Neural cell (in vitro differentiated cells): ENCODE data around the gene DNAJC11. TPM values are rescaled to one million over a fixed set of nuclear protein-coding genes. Genes with fewer than 3 reads are reported as not detected.

Source experiments
- H2AFZ ChIP-seq: fragments of 200-600, 300-800 bp; sonication (generic), shearing (Covaris generic); 2 replicates; pipeline ENCODE4 v1.6.0; 2014; ENCODE audit warnings: low read depth, mild to moderate bottlenecking, antibody characterized with exemption, low read length, moderate library complexity
- H3F3A ChIP-seq: fragments of 200-600 bp; shearing (Covaris generic); 2 replicates; pipeline ENCODE4 v1.6.1; 2016; ENCODE audit warnings: mild to moderate bottlenecking, moderate library complexity, mixed read lengths, antibody characterized with exemption, low read length; ENCODE audit not compliant: insufficient read depth, poor library complexity, severe bottlenecking
- H3K27ac ChIP-seq: fragments of 200-600, 300-800 bp; sonication (generic), shearing (Covaris generic); 2 replicates; pipeline ENCODE4 v1.5.1; 2014; ENCODE audit warnings: mild to moderate bottlenecking, low read length, moderate library complexity
- H3K27me3 ChIP-seq: fragments of 300-800, 200-600 bp; sonication (generic), shearing (Covaris generic); 2 replicates; pipeline ENCODE4 v1.6.0; 2014; ENCODE audit warnings: mild to moderate bottlenecking, low read depth, low read length, moderate library complexity; ENCODE audit not compliant: insufficient read depth
- H3K36me3 ChIP-seq: fragments of 300-800, 200-600 bp; sonication (generic), shearing (Covaris generic); 2 replicates; pipeline ENCODE4 v1.5.1; 2014; ENCODE audit warnings: mild to moderate bottlenecking, antibody characterized with exemption, low read length, moderate library complexity; ENCODE audit not compliant: insufficient read depth
- H3K4me2 ChIP-seq: fragments of 300-800, 200-600 bp; sonication (generic), shearing (Covaris generic); 2 replicates; pipeline ENCODE4 v1.6.0; 2014; ENCODE audit warnings: mild to moderate bottlenecking, low read length
- H3K4me3 ChIP-seq: fragments of 300-800, 200-600 bp; sonication (generic), shearing (Covaris generic); 2 replicates; pipeline ENCODE4 v1.5.1; 2014; ENCODE audit warnings: mild to moderate bottlenecking, low read length, moderate library complexity
- H3K79me2 ChIP-seq: fragments of 200-600 bp; shearing (Covaris generic); replicated peaks from 2 replicates; pipeline ENCODE4 v1.6.0; 2014; ENCODE audit warnings: mild to moderate bottlenecking, low read length, moderate library complexity; ENCODE audit not compliant: insufficient read depth
- H3K9ac ChIP-seq: fragments of 300-800, 200-600 bp; sonication (generic), shearing (Covaris generic); 2 replicates; pipeline ENCODE4 v1.6.1; 2016; ENCODE audit warnings: mild to moderate bottlenecking, low read length, mixed read lengths
- H3K9me2 ChIP-seq: fragments of 200-600 bp; shearing (Covaris generic); 2 replicates; pipeline ENCODE4 v1.6.1; 2016; ENCODE audit warnings: mild to moderate bottlenecking, low read length, mixed read lengths; ENCODE audit not compliant: insufficient read depth
- H3K9me3 ChIP-seq: fragments of 200-600, 300-800 bp; sonication (generic), shearing (Covaris generic); 2 replicates; pipeline ENCODE4 v1.6.1; 2016; ENCODE audit warnings: mild to moderate bottlenecking, mixed run types, low read length, moderate library complexity, mixed read lengths
- H4K20me1 ChIP-seq: fragments of 200-600 bp; shearing (Covaris generic); 2 replicates; pipeline ENCODE4 v1.6.1; 2016; ENCODE audit warnings: mild to moderate bottlenecking, mixed run types; ENCODE audit not compliant: insufficient read depth
- CTCF ChIP-seq: fragments of 450-650 bp; IDR thresholded peaks from 2 replicates; pipeline ENCODE4 v1.5.1; 2014; ENCODE audit warnings: antibody characterized with exemption, mild to moderate bottlenecking, moderate library complexity; ENCODE audit not compliant: poor library complexity, severe bottlenecking
- EP300 ChIP-seq: fragments of 450-650 bp; conservative IDR thresholded peaks from 2 replicates; pipeline ENCODE4 v1.6.1; 2014; ENCODE audit warnings: antibody characterized with exemption, mild to moderate bottlenecking, moderate library complexity; ENCODE audit not compliant: poor library complexity, severe bottlenecking
- EZH2 ChIP-seq: fragments of 200-600, 300-800 bp; shearing (Covaris generic), sonication (generic); IDR thresholded peaks from 2 replicates; pipeline ENCODE4 v1.6.1; 2014; ENCODE audit warnings: antibody characterized with exemption, low read length, borderline replicate concordance, mild to moderate bottlenecking; ENCODE audit not compliant: insufficient read depth, poor library complexity, severe bottlenecking
- MXI1 ChIP-seq: fragments of 450-650 bp; conservative IDR thresholded peaks from 2 replicates; pipeline ENCODE4 v1.6.1; 2014; ENCODE audit warnings: antibody characterized with exemption, mild to moderate bottlenecking; ENCODE audit not compliant: poor library complexity, severe bottlenecking
- POLR2AphosphoS5 ChIP-seq: IDR thresholded peaks from 2 replicates; pipeline ENCODE4 v1.6.1; 2012
- RAD21 ChIP-seq: fragments of 450-650 bp; conservative IDR thresholded peaks from 2 replicates; pipeline ENCODE4 v1.6.1; 2014; ENCODE audit warnings: antibody characterized with exemption, mild to moderate bottlenecking, moderate library complexity
- REST ChIP-seq: IDR thresholded peaks from 2 replicates; pipeline ENCODE4 v1.6.1; 2012; ENCODE audit warnings: borderline replicate concordance
- SMC3 ChIP-seq: fragments of 450-650 bp; conservative IDR thresholded peaks from 2 replicates; pipeline ENCODE4 v1.6.1; 2014; ENCODE audit warnings: antibody characterized with exemption, mild to moderate bottlenecking, moderate library complexity; ENCODE audit not compliant: poor library complexity
- TAF1 ChIP-seq: IDR thresholded peaks from 2 replicates; pipeline ENCODE4 v1.6.1; 2012; ENCODE audit warnings: low read depth
- polyA plus RNA-seq: library from polyadenylated mRNA; depleted of rRNA; stranded (reverse); fragments of >200 nt; gene quantifications from 2 replicates; pipeline ENCODE4 v1.2.3, GENCODE V29; 2014

The DNAJC11 gene
- polyA plus RNA-seq, 1 donor from 2014 or later, result 28.6 TPM

DNA sequence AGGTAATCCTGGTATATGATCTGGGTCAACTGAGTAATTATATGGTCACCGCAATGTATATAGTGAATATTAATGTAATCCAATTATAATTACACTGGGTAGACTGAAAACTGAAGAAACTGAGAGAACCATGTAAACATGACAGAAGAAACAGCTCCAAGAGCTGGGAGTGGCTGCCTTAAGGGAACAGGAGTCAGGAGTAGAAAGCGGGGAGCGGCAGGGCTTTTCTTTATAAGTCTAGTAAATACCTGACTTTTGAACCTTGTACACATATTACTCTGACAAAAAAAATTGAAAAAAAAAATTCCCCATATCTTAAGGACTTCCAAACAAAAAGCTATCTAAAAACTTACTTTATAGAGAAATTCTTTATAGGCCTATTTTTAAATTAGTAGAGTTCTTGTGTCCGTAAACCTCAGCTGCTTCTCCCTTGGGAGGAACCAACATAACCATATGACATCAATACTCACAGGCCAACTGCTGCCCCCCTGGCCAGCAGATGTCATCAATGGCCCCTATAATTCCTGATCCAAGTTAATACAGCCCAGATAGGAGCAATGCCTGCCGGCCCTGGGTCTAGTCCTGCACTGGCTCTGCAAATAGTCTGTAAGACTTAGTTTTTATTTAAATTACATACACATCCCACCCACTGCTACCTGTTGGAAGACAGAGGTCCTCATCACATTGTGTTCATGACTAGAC lies 43.1 kb downstream of the DNAJC11 start:
- Histone ChIP-seq H3K9me3 (no peaks in the 10 kb centered on the region), H3K9ac (no peak overlapping the region), H4K20me1 (no peaks in the 10 kb centered on the region), H3K27me3 (no peaks in the 10 kb centered on the region), H2AFZ (no peak overlapping the region), H3K9me2 (no peaks in the 10 kb centered on the region), H3F3A (no peaks in the 10 kb centered on the region), H3K79me2 (no peaks in the 10 kb centered on the region), H3K4me2 (no peak overlapping the region), H3K36me3 (no peaks in the 10 kb centered on the region), H3K4me3 (no peak overlapping the region), H3K27ac (no peak overlapping the region)
- TF ChIP-seq CTCF (no peak), SMC3 (no peak), TAF1 (no peak), EZH2 (no peak)

DNA sequence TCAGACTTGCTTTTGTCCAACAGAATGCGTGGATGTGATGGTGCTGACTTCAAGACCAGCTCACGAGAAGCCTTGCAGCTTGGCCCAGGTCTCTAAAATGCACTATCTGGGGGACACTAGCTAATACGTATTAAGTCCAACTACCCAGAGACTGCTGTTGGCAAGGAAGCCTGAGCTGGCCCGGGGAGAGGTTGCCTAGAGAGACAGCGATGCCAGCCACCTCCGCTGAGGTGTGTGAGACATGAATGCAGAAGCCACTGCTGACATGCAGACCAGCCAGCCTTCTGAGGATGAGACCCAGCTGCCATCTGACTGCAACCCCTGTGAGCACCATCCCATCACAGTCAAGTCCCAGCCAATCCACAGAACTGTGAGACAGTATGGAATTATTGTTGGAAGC lies 44.5 kb downstream of the DNAJC11 start:
- H3K27ac ChIP-seq, result no peak overlapping the region
- no peaks in the 10 kb centered on the region for H3F3A ChIP-seq
- no peaks in the 10 kb centered on the region for H4K20me1 ChIP-seq
- H3K36me3 ChIP-seq, result no peaks in the 10 kb centered on the region
- no peaks in the 10 kb centered on the region for H3K79me2 ChIP-seq
- no peak overlapping the region for H3K4me2 ChIP-seq
- no peak overlapping the region for H3K4me3 ChIP-seq
- no peaks in the 10 kb centered on the region for H3K9me3 ChIP-seq
- no peaks in the 10 kb centered on the region for H3K27me3 ChIP-seq
- no peaks in the 10 kb centered on the region for H3K9me2 ChIP-seq
- no peak overlapping the region for H2AFZ ChIP-seq
- no peak overlapping the region for H3K9ac ChIP-seq
- TF ChIP-seq CTCF (no peak), EZH2 (no peak), REST (no peak), MXI1 (no peak), EP300 (no peak), POLR2AphosphoS5 (no peak), TAF1 (no peak), SMC3 (no peak), RAD21 (no peak)
